Tongue (tissue), 2 donors: Measurements from ENCODE around the gene PTGIS. TPM values are rescaled to one million over a fixed set of nuclear protein-coding genes. Genes with fewer than 3 reads are reported as not detected.

Experiments
- DNase-seq: peaks from one replicate; pipeline ENCODE4 v3.0.0-alpha.2; 2015
- total RNA-seq: library from RNA; depleted of rRNA; stranded (reverse); fragments of >200 nt; gene quantifications from one replicate; pipeline ENCODE4 v1.2.3, GENCODE V29; 2014

The PTGIS gene
- total RNA-seq, 1 donor from 2014 or later: 27.7 TPM

DNA sequence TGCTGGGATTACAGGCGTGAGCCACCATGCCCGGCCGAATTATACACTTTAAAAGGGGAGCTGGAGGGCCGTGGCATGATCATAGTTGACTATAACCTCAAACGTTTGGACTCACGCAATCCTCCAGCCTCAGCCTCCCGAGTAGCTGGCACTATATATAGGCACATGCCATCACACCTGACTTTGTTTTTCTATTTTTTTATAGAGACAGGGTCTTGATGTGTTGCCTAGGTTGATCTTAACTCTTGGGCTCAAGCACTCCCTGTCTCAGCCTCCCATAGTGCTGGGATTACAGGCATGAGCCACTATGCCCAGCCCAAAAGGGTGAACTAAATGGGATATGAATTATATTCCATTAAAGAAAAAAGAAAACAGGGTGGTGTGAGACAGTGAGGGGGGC is 7.8 kb downstream of the PTGIS start:
- no peak for DNase-seq

GRCh38 chr20:49559411-49560081 is 8.4 kb downstream of the PTGIS start:
- no peak for DNase-seq

DNA sequence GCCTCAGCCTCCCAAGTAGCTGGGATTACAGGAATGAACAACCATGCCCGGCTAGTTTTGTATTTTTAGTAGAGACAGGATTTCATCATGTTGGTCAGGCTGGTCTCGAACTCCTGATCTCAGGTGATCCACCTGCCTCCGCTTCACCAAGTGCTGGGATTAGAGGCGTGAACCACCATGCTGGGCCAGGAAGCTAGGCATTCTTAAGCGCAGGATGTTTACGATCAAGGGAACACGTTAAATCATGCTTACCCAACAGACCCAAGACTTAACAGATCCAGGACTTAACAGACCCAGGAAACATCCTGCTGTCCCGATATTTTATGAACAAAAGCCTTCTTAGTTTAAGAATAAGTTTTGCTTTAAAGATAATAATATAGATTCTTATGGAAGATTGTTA is 9.1 kb downstream of the PTGIS start:
- no peak for DNase-seq

- no peak for DNase-seq
Observed at GRCh38 chr20:49557449-49557848, 10.5 kb downstream of the PTGIS start.

DNA sequence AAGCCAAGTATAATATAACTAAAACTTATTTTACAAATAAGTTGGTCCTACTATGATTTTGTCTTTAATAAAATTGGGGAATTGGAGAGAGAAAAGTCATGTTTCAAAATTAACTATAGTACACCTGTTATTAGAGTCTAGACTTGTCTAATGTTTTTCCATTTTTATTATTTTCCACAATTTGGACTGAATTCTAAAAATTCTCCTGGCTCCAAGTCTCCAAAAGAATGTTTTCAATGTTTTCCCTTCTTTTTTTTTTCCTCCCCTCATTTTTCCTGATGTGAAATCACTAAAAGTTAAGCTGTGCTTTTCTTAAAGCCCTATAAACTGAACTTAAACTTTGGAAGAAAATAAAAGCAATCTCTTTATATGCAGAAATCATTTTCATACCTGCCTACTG is 11.3 kb downstream of the PTGIS start:
- DNase-seq: no peak

DNA sequence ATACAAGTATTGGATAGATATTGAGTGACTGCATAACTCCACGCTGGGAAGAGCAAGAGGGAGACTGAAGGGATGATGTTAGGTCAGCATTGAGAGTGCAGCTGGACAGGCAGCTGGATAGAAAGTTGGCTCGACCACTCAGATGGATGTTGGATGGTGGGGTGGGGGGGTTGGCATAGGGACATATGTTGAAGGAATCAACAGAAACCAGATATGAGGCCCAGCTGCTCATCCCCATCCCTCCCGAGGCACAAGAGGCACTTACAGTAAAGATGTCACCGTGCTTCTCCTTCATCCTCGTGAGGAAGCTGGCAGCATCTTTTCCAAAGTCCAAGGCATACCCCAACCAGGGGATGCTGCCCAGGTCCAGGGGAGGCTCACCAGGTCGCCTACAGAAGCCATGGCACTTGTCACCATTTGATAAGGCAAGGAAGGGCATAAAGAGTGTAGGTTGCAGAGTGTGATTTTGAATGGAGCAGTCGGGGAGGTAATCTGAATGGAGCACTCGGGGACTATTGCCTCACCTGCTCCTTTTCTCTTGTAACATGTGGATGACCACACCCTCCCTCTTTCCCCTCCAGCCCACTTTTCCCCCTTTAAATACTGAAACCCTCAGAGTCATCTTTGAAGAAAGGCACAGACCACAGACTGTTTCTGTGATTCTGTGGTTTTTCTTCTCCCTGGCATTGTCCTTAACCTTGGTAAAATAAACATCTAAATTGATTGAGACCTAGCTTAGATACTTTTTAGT is 18.0 kb downstream of the PTGIS start:
- DNase-seq: peak; percentile 93

DNA sequence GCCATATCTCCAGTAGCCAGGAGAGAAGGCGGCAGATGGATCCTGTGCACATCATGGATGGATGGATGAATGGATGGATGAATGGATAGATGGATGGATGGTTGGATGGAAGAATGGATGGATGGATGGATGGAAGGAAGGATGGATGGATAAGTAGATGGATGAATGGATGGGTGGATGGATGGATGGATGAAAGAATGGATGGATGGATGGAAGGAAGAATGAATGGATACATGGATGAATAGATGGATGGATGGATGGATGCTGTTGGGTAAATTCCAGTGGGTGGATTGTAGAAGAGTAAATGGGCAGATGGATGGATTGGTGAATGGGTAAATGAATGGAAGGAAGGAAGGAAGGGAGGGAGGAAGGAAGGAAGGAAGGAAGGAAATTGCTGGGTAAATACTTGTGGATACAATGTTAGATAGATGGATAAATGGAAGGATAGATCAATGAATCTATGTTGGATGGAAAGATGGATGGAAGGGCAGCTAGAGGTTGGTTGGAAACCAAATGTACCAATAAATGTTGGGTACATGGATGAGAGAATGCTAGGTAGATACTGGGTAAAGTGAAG is 19.5 kb downstream of the PTGIS start:
- no peak for DNase-seq

GRCh38 chr20:49545572-49545971 is 22.4 kb downstream of the PTGIS start:
- no peak for DNase-seq

- no peak for DNase-seq
Observed at GRCh38 chr20:49544535-49544934, 23.4 kb downstream of the PTGIS start.

GRCh38 chr20:49543858-49544437 is 24.0 kb downstream of the PTGIS start:
- no peak for DNase-seq

DNA sequence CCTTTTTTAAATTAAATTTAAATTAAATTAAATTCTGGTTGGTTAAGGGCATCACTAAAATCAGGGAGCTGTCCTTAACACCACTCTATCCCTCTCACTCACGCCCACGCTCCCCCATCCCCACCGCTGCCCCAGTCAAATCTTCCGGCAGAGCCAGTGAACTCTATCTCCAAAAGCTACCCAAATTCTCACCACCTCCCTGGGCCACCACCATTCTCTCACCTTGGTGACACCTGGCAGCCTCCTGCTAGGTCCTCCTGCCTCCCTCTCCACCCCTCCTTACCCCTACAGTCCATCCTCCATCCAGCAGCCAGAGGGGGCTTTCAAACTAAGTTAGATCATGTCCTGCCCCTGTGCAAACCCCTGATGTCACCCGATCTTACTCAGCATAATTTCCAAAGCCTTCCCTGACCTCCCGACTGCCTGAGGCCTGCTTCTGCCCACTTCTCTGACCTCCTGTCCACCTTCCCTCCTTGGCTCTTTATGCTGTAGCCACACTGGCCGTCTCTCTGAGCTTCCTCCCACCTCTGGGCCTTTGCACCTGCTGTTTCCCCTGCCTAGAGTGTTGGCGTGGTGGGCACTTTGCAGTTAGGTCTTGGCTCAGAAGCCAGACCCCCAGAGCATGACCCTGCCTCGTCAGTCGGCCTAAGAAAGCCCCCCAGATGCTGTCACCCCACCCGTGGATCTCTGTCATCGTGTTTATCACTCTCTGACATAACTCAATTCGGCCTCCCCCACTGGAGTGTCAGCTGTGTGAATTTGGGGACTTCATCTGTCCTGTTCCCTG is 24.7 kb downstream of the PTGIS start:
- no peak for DNase-seq

GRCh38 chr20:49542514-49542991 is 25.4 kb downstream of the PTGIS start:
- no peak for DNase-seq

DNA sequence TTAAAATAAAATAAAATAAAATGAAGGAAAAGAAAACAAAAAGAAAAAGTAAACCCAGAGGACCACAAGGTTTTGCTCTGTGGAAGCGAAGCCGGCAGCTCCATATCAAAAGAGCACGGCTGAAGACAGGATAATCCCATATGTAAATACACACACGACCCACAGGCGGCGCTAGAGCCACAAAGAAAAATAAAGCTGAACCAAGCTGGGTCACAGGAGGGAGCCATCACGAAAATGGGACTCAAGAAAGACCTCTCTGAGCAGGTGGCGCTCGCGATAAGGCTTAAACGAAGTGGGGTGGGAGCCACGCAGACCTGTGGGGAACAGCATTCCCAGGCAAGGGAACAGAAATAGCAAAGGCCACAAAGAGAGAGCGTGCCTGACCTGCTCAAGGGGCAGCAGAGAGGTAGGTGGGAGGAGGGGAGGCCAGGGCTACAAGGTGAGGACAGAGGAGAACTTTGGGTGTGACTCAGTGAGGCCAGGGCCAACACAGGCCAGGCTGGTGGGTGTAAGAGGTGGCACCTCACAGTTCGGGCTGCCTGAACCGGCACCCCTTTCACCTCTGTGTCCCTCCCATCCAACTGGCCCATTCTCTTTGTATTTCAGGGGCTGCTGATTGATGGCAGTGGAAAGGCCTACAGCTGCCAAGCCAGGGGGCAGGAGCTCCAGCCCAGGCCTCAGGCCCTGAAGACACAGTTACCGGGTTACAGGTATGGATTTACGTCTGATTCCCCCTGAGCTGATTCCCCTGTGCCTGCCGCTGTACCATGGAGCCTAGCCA is 26.0 kb downstream of the PTGIS start:
- peak; percentile 92 for DNase-seq

DNA sequence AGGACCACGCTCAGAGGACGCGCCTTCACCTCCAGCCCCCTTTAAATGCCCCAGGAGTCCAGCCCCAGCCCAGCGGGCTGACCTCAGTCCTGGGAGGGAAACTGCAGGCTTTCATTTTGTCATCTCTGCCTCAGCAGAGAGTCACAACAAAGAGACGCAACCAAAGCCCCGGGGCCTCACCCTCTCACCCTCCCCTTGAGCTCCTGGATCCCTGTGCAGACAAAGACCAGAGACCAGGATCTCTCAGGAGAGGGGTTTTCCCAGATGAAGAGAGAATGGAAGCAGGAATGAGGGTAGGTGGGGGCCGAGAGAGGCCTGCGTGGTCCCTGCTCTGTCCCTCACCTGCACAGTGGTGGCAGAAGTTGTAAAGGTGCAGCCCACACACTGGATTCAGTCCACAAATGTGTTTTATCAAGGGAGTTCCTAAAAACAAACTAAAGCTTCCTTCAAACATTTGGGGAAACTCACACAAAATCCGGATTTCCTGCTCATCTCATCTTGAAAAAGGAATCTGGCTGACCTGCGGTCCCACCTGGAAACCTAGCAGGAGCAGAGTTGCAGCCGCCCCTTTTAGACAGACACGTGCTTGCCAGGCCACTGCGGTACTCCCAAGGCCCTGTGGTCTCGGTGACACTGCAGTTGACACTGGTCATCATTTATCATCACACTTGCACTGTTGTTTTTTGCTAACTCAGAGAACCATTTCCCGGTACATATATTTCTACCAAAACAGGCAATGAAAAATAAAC is 27.1 kb downstream of the PTGIS start:
- no peak for DNase-seq

- no peak for DNase-seq
Observed at GRCh38 chr20:49540232-49540620, 27.7 kb downstream of the PTGIS start.

GRCh38 chr20:49539481-49540231 is 28.3 kb downstream of the PTGIS start:
- no peak for DNase-seq

GRCh38 chr20:49538950-49539349 is 29.0 kb downstream of the PTGIS start:
- no peak for DNase-seq

DNA sequence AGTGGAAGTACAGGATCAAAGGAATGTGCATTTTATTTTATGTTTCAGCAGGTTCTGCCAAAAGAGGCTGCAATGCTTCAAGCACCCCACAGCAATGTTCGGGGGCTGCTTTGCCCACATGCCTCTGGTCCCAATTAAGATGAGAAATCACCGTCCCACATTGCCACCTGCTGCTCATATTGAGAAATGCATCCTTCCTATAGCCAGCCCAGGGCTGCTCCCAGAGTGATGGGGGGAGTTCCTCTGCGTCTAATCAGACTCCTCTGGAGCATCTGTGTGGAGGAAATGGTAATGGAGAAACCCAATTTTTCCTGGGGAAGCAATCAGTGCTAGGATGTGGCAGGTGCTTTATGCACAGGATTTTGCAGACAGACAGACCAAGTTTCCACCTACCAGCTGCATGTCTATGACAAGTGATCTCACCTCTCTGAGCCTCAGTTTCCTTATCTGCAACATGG is 33.7 kb downstream of the PTGIS start:
- peak; percentile 82 for DNase-seq

GRCh38 chr20:49532285-49532946 is 35.5 kb downstream of the PTGIS start:
- DNase-seq: no peak
